Neural cell (in vitro differentiated cells): ENCODE measurements around the gene DCC. TPM values are rescaled to one million over a fixed set of nuclear protein-coding genes. Genes with fewer than 3 reads are reported as not detected.

ENCODE experiments used
- H2AFZ ChIP-seq: fragments of 200-600, 300-800 bp; sonication (generic), shearing (Covaris generic); 2 replicates; pipeline ENCODE4 v1.6.0; 2014; ENCODE audit warnings: low read depth, mild to moderate bottlenecking, antibody characterized with exemption, low read length, moderate library complexity
- H3F3A ChIP-seq: fragments of 200-600 bp; shearing (Covaris generic); 2 replicates; pipeline ENCODE4 v1.6.1; 2016; ENCODE audit warnings: mild to moderate bottlenecking, moderate library complexity, mixed read lengths, antibody characterized with exemption, low read length; ENCODE audit not compliant: insufficient read depth, poor library complexity, severe bottlenecking
- H3K27ac ChIP-seq: fragments of 200-600, 300-800 bp; sonication (generic), shearing (Covaris generic); 2 replicates; pipeline ENCODE4 v1.5.1; 2014; ENCODE audit warnings: mild to moderate bottlenecking, low read length, moderate library complexity
- H3K27me3 ChIP-seq: fragments of 300-800, 200-600 bp; sonication (generic), shearing (Covaris generic); 2 replicates; pipeline ENCODE4 v1.6.0; 2014; ENCODE audit warnings: mild to moderate bottlenecking, low read depth, low read length, moderate library complexity; ENCODE audit not compliant: insufficient read depth
- H3K36me3 ChIP-seq: fragments of 300-800, 200-600 bp; sonication (generic), shearing (Covaris generic); 2 replicates; pipeline ENCODE4 v1.5.1; 2014; ENCODE audit warnings: mild to moderate bottlenecking, antibody characterized with exemption, low read length, moderate library complexity; ENCODE audit not compliant: insufficient read depth
- H3K4me2 ChIP-seq: fragments of 300-800, 200-600 bp; sonication (generic), shearing (Covaris generic); 2 replicates; pipeline ENCODE4 v1.6.0; 2014; ENCODE audit warnings: mild to moderate bottlenecking, low read length
- H3K4me3 ChIP-seq: fragments of 300-800, 200-600 bp; sonication (generic), shearing (Covaris generic); 2 replicates; pipeline ENCODE4 v1.5.1; 2014; ENCODE audit warnings: mild to moderate bottlenecking, low read length, moderate library complexity
- H3K79me2 ChIP-seq: fragments of 200-600 bp; shearing (Covaris generic); replicated peaks from 2 replicates; pipeline ENCODE4 v1.6.0; 2014; ENCODE audit warnings: mild to moderate bottlenecking, low read length, moderate library complexity; ENCODE audit not compliant: insufficient read depth
- H3K9ac ChIP-seq: fragments of 300-800, 200-600 bp; sonication (generic), shearing (Covaris generic); 2 replicates; pipeline ENCODE4 v1.6.1; 2016; ENCODE audit warnings: mild to moderate bottlenecking, low read length, mixed read lengths
- H3K9me2 ChIP-seq: fragments of 200-600 bp; shearing (Covaris generic); 2 replicates; pipeline ENCODE4 v1.6.1; 2016; ENCODE audit warnings: mild to moderate bottlenecking, low read length, mixed read lengths; ENCODE audit not compliant: insufficient read depth
- H3K9me3 ChIP-seq: fragments of 200-600, 300-800 bp; sonication (generic), shearing (Covaris generic); 2 replicates; pipeline ENCODE4 v1.6.1; 2016; ENCODE audit warnings: mild to moderate bottlenecking, mixed run types, low read length, moderate library complexity, mixed read lengths
- H4K20me1 ChIP-seq: fragments of 200-600 bp; shearing (Covaris generic); 2 replicates; pipeline ENCODE4 v1.6.1; 2016; ENCODE audit warnings: mild to moderate bottlenecking, mixed run types; ENCODE audit not compliant: insufficient read depth
- EP300 ChIP-seq: fragments of 450-650 bp; conservative IDR thresholded peaks from 2 replicates; pipeline ENCODE4 v1.6.1; 2014; ENCODE audit warnings: antibody characterized with exemption, mild to moderate bottlenecking, moderate library complexity; ENCODE audit not compliant: poor library complexity, severe bottlenecking
- EZH2 ChIP-seq: fragments of 200-600, 300-800 bp; shearing (Covaris generic), sonication (generic); IDR thresholded peaks from 2 replicates; pipeline ENCODE4 v1.6.1; 2014; ENCODE audit warnings: antibody characterized with exemption, low read length, borderline replicate concordance, mild to moderate bottlenecking; ENCODE audit not compliant: insufficient read depth, poor library complexity, severe bottlenecking
- POLR2AphosphoS5 ChIP-seq: IDR thresholded peaks from 2 replicates; pipeline ENCODE4 v1.6.1; 2012
- RAD21 ChIP-seq: fragments of 450-650 bp; conservative IDR thresholded peaks from 2 replicates; pipeline ENCODE4 v1.6.1; 2014; ENCODE audit warnings: antibody characterized with exemption, mild to moderate bottlenecking, moderate library complexity
- SMC3 ChIP-seq: fragments of 450-650 bp; conservative IDR thresholded peaks from 2 replicates; pipeline ENCODE4 v1.6.1; 2014; ENCODE audit warnings: antibody characterized with exemption, mild to moderate bottlenecking, moderate library complexity; ENCODE audit not compliant: poor library complexity
- TAF1 ChIP-seq: IDR thresholded peaks from 2 replicates; pipeline ENCODE4 v1.6.1; 2012; ENCODE audit warnings: low read depth
- polyA plus RNA-seq: library from polyadenylated mRNA; depleted of rRNA; stranded (reverse); fragments of >200 nt; gene quantifications from 2 replicates; pipeline ENCODE4 v1.2.3, GENCODE V29; 2014
- TF ChIP-seq, protein P1 (sequence below): fragments of 450-650 bp; IDR thresholded peaks from 2 replicates; pipeline ENCODE4 v1.5.1; 2014; ENCODE audit warnings: antibody characterized with exemption, mild to moderate bottlenecking, moderate library complexity; ENCODE audit not compliant: poor library complexity, severe bottlenecking
- TF ChIP-seq, protein P2 (sequence below): IDR thresholded peaks from 2 replicates; pipeline ENCODE4 v1.6.1; 2012; ENCODE audit warnings: borderline replicate concordance

The DCC gene
- polyA plus RNA-seq, 1 donor from 2014 or later: 40.7 TPM

DNA sequence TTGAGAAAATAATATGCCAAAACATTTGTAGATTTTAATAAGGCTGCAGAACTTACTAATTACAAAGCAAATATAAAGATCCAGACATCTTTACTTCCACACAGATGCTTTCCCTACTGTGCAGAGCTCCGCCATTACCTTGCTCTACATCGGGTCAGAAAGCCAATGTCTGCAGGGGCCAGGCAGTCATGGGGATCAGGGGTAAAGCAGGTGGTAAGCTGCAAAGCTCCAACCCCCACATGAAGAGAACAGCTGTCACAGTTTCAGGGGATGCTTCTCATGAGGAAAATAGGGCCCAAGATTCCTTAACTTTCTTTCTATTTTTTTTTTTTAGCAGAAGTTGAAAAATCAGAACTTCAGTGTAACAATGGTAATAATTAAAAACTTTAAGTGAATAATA lies 102.7 kb downstream of the DCC start:
- no peaks in the 10 kb centered on the region for H3K9me3 ChIP-seq
- H3K79me2 ChIP-seq: peaks cover 18% of the 10 kb centered on the region
- no peak overlapping the region for H3K4me2 ChIP-seq
- H3K27ac ChIP-seq: no peak overlapping the region
- no peak overlapping the region for H3K9ac ChIP-seq
- H3K36me3 ChIP-seq: no peaks in the 10 kb centered on the region
- no peaks in the 10 kb centered on the region for H4K20me1 ChIP-seq
- H3K4me3 ChIP-seq: no peak overlapping the region
- no peaks in the 10 kb centered on the region for H3K27me3 ChIP-seq
- no peak for TF ChIP-seq SMC3
- TF ChIP-seq RAD21: no peak
- TF ChIP-seq TAF1: no peak
- TF ChIP-seq EP300: no peak
- TF ChIP-seq POLR2AphosphoS5: no peak
- TF ChIP-seq, protein P1, sequence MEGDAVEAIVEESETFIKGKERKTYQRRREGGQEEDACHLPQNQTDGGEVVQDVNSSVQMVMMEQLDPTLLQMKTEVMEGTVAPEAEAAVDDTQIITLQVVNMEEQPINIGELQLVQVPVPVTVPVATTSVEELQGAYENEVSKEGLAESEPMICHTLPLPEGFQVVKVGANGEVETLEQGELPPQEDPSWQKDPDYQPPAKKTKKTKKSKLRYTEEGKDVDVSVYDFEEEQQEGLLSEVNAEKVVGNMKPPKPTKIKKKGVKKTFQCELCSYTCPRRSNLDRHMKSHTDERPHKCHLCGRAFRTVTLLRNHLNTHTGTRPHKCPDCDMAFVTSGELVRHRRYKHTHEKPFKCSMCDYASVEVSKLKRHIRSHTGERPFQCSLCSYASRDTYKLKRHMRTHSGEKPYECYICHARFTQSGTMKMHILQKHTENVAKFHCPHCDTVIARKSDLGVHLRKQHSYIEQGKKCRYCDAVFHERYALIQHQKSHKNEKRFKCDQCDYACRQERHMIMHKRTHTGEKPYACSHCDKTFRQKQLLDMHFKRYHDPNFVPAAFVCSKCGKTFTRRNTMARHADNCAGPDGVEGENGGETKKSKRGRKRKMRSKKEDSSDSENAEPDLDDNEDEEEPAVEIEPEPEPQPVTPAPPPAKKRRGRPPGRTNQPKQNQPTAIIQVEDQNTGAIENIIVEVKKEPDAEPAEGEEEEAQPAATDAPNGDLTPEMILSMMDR: no peak
- TF ChIP-seq, protein P2, sequence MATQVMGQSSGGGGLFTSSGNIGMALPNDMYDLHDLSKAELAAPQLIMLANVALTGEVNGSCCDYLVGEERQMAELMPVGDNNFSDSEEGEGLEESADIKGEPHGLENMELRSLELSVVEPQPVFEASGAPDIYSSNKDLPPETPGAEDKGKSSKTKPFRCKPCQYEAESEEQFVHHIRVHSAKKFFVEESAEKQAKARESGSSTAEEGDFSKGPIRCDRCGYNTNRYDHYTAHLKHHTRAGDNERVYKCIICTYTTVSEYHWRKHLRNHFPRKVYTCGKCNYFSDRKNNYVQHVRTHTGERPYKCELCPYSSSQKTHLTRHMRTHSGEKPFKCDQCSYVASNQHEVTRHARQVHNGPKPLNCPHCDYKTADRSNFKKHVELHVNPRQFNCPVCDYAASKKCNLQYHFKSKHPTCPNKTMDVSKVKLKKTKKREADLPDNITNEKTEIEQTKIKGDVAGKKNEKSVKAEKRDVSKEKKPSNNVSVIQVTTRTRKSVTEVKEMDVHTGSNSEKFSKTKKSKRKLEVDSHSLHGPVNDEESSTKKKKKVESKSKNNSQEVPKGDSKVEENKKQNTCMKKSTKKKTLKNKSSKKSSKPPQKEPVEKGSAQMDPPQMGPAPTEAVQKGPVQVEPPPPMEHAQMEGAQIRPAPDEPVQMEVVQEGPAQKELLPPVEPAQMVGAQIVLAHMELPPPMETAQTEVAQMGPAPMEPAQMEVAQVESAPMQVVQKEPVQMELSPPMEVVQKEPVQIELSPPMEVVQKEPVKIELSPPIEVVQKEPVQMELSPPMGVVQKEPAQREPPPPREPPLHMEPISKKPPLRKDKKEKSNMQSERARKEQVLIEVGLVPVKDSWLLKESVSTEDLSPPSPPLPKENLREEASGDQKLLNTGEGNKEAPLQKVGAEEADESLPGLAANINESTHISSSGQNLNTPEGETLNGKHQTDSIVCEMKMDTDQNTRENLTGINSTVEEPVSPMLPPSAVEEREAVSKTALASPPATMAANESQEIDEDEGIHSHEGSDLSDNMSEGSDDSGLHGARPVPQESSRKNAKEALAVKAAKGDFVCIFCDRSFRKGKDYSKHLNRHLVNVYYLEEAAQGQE: no peak
- no peak for TF ChIP-seq EZH2
- no peaks in the 10 kb centered on the region for H3F3A ChIP-seq
- H2AFZ ChIP-seq: no peak overlapping the region
- H3K9me2 ChIP-seq: no peaks in the 10 kb centered on the region

DNA sequence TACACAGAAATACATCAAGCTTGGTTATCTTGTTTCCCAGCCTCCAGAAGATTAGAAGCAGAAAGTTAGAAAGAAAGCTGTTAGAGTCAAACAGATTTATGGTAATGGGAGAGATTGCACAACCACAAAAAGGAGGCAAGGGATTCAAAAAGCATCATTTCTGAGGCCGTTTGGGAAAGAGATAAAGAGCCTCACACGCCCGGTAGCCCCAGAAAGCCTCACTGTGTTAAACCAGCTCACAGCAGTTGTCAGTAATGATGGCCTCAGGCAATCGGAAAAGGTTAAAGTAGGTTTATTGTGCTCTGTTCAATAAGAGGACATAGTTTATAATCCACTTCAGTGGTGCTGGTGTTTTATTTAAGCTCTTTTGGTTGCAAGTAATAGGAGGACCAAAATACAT lies 111.3 kb downstream of the DCC start:
- no peak overlapping the region for H3K4me3 ChIP-seq
- H3K36me3 ChIP-seq: no peaks in the 10 kb centered on the region
- no peak overlapping the region for H3K9ac ChIP-seq
- H3K27ac ChIP-seq: no peak overlapping the region
- H2AFZ ChIP-seq: no peak overlapping the region
- H3K27me3 ChIP-seq: no peaks in the 10 kb centered on the region
- no peaks in the 10 kb centered on the region for H3K9me2 ChIP-seq
- H4K20me1 ChIP-seq: no peaks in the 10 kb centered on the region
- no peak overlapping the region for H3K4me2 ChIP-seq
- H3K79me2 ChIP-seq: peaks cover 39% of the 10 kb centered on the region
- no peaks in the 10 kb centered on the region for H3F3A ChIP-seq
- no peaks in the 10 kb centered on the region for H3K9me3 ChIP-seq
- no peak for TF ChIP-seq SMC3
- TF ChIP-seq RAD21: no peak
- TF ChIP-seq, protein P2: no peak
